CD4-positive, alpha-beta T cell treated with Interleukin-4 for 4 hours (primary cell): ENCODE data around the gene INPP5D.
"Not testable (repeated sequence)": the region's sequence is repeated elsewhere in the genome, so short reads cannot be mapped to it uniquely, and the experiment has no call there.

Source experiments
- DNase-seq: peaks from one replicate; pipeline ENCODE4 v3.0.0-alpha.2; 2020

The INPP5D gene

DNA sequence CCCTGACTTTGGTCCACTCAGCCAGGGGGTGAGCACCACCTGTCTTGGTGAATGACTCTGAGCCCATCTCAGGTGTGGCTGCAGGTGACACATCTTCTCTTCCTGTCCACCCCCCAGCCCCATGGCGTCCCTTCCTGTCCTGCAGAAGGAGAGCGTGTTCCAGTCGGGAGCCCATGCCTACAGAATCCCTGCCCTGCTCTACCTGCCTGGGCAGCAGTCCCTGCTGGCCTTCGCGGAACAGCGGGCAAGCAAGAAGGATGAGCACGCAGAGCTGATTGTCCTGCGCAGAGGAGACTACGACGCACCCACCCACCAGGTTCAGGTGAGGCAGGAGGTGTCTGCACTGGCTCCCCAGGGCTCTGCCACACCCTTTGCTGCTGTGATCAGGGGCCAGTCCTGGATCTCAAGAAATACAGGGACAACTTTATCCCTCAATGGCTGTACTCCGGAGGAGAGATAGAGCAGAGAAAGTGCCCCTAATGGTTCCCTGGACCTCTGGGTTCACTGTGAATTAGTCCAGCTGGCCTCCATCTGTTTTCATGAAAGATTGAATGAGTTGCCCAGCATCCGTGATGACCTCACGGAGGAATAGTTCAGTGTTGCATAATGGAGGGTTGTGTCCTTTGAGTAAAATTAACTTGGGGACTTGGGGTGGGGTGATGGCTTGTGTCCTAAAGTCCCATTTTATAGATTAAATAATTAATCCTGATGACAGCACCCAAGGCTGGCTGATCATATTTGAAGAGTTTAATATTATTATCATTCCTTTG lies 27.4 kb upstream of the INPP5D start, which contains the start of gene NEU2:
Gene NEU2 (plus strand): TSS at position 122 of the 770 bp plus-strand sequence. CDS start 0 bp downstream, at position 122.
- DNase-seq = no peak

DNA sequence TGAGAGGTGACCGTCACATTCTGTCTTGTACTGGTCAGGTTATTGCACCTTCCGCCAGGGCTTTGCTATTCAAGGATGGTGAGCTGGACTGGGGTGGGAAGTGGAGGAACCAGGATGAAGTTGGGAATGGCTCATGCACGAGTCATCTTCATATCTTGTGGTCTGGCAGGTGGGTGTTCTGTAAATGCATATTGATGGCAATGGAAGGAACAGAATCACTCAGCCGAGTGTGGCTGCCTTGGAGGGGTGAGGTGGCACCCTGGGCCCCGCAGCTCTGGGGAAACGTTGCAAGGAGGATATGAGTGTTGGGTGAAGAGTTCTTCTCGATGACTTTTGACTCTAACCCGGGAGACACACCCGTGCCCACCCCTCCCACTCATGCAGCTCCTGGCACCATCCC lies 26.5 kb upstream of the INPP5D start:
- no peak for DNase-seq

DNA sequence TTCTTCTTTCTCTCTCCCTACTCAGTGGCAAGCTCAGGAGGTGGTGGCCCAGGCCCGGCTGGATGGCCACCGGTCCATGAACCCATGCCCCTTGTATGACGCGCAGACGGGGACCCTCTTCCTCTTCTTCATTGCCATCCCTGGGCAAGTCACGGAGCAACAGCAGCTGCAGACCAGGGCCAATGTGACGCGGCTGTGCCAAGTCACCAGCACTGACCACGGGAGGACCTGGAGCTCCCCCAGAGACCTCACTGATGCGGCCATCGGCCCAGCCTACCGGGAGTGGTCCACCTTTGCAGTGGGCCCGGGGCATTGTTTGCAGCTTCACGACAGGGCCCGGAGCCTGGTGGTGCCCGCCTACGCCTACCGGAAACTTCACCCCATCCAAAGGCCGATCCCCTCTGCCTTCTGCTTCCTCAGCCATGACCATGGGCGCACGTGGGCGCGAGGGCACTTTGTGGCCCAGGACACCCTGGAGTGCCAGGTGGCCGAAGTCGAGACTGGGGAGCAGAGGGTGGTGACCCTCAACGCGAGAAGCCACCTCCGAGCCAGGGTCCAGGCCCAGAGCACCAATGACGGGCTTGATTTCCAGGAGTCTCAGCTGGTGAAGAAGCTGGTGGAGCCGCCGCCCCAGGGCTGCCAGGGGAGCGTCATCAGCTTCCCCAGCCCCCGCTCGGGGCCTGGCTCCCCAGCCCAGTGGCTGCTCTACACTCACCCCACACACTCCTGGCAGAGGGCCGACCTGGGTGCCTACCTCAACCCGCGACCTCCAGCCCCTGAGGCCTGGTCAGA lies 25.9 kb upstream of the INPP5D start:
- DNase-seq = no peak

DNA sequence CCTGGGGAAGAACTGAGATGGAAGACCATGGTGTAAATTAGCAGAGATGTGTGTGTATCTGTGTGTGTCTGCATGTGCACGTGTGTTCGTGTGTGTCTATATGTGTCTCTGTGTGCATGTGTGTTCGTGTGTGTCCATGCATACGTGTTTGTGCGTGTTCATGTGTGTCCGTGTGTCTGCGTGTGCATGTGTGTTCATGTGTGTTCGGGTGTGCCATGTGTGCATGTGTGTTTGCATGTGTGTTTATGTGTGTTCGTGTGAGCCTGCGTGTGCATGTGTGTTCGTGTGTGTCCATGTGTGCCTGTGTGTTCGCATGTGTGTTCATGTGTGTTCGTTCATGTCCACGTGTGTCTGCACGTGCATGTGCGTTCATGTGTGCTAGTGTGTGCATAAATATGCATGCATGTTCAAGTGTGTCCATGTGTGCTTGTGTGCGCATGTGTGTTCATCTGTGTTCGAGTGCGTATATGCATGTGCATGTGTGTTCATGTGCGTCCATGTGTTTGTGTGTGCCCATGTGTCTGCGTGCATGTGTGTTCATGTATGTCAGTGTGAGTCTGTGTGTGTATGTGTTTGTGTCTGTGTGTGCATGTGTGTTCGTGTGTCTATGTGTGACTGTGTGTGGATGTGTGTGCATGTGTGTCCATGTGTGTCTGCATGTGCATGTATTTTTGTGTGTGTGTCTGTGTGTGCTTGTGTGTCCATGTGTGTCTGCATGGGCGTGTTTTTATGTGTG lies 24.5 kb upstream of the INPP5D start:
- no peak for DNase-seq

DNA sequence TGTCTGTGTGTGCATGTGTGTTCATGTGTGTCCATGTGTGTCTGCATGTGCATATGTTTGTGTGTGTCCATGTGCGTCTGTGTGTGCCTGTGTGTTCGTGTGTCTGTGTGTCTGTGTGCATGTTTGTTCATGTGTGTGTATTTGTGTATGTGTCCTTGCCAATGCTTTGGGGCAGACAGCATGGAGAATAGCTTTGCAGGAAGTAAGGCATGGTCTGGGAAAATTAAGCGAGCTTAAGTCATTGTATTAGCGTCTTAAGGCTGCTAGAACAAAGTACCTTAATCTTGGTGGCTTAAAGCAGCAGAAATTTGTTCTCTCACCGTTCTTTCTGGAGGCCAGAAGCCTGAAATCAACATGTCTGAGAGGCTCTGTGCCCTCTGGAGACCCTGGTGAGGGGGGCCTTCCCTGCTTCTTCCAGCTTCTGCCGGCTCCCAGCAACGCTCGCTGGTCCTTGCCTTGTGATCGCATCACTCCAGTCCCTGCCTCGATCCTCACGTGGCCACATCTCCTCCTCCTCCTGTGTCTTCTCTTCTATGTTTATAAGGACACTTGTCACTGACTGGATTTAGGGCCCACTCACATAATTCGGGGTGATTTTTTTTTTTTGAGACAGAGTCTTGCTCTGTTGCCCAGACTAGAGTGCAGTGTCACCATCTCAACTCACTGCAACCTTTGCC lies 23.8 kb upstream of the INPP5D start:
- DNase-seq = no peak

DNA sequence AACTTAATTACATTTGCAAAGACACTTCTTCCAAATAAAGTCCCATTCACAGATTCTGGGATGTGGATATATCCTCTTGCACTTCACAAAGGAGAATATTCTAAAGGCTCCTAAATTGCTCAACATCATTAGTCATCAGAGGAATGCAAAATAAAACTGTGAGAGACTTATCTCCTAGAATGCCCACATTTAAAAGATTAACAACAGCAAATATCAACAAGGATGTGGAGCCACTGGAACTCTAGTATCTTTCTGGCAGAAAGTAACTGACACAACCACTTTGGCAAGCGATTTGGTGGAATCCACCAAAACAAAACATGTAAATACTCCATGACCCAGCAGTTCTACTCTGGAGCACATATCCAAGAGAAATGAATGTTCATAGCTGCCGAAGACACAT lies 23.1 kb upstream of the INPP5D start:
- no peak for DNase-seq

DNA sequence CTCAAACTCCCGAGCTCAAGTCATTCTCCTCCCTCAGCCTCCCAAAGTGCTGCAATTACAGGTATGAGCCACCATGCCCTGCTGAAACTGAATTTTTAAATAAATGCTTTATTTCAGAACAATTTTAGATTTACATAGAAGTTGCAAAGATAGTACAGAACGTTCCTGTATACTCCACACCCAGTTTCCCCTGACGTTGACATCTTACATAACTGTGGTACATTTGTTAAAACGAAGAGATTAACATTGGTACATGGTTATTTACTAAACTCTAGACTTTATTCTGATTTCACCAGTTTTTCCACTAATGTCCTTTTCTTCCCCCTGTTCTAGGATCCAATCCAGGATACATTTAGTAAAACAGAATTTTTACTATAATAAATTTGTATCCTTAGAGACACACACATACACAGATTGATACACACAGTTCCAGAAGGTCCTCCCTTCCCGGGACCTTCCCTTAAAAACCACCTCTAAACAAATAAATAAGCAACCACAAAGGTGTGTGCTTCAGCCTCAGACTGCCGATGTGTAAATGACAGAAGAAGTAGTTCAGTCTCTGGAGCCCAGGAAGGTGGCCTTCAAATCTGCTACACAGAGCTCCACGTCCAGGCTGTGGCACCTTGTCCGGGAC lies 20.8 kb upstream of the INPP5D start:
- no peak for DNase-seq

DNA sequence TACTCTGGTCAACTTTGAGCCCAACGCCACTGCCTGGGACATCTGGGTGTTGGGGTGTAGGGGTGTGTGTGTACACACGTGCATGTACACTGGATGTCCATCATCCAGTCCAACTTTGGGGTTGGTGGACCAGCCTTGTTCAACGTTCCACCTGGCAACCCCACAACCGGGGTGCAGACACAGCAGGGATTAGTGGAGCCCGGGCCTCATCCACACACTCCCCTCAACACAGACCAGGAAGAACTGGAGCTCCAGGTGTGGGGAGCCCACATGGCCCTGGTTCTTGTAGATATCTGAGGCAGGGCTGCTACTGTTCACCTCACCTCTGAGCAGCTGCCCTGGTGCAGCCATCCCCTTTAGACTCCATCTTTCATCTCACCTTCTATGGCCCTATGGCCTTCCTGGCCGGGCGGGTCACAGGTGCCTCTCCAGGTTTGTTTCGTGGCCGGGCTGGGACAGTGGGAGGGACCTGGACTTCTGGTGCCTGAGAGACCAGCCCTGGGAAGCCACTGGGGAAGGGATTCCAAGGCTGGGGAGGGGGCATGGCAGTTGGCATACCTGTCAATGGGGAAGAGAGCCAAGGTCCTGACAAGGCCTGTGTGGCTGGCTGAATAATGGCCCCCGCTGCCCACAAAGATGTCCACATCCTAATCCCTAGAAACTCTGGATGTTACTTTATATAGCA lies 20.2 kb upstream of the INPP5D start:
- no peak for DNase-seq

DNA sequence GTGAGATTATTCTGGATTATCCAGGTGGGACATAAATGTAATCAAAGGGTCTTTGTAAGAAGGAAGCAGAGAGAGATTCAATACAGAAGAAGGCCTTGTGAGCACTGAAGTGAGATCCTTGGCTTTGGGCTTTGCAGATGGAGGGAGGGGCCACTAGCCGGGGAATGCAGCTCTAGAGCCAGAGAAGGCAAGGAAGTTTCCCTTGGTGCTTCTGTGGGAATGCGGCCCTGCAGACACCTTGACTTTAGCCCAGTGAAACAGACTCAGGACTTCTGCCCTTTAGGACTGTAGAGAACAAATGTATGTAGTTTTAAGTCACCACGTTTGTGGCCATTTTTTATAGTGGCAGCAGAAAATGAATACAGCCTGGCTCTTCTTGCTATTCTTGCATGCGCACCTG lies 19.6 kb upstream of the INPP5D start:
- no peak for DNase-seq

DNA sequence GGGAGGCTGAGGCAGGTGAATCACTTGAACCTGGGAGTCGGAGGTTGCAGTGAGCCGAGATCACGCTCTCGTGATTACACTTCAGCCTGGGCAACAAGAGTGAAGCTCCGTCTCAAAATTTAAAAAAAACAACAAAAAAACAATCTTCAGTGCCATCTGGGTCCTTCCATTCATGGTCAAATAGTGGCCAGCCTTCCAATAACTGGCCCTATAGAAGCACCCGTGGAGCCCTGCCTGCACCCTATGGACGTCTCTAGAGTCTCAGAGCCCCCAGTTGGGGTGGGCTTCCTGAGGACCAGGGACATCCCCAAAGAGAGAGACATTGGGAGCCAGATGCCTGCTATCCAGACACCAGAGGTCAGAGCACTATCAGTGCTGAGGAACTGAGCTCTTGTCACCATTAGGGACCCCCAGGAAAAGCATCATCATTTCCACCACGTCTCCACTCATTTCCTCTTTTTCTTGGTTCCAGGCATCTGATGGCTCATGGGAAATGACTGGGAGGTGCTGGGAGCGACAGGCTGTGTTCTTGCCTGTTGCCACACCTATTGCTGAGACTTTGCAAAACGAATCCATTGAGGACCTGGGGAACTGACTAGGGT lies 18.3 kb upstream of the INPP5D start:
- DNase-seq = no peak

DNA sequence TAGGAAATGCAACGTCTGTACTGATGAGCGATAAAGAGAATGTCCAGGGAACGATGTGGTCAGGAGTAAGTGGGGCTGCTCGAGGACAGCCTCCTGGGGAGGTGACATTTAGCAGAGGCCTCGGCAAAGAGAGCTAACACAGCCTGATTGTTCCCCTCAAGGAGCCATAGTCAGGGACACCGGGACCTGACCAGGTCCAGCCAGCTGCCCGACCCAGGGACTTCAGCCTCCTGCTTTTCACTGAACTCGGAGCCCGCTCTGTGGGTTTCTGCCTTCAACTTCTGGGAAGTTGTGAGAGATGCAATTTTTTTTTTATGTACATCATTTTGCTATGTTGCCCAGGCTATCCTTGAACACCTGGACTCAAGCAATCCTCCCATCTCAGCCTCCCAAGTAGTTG lies 17.6 kb upstream of the INPP5D start:
- no peak for DNase-seq

DNA sequence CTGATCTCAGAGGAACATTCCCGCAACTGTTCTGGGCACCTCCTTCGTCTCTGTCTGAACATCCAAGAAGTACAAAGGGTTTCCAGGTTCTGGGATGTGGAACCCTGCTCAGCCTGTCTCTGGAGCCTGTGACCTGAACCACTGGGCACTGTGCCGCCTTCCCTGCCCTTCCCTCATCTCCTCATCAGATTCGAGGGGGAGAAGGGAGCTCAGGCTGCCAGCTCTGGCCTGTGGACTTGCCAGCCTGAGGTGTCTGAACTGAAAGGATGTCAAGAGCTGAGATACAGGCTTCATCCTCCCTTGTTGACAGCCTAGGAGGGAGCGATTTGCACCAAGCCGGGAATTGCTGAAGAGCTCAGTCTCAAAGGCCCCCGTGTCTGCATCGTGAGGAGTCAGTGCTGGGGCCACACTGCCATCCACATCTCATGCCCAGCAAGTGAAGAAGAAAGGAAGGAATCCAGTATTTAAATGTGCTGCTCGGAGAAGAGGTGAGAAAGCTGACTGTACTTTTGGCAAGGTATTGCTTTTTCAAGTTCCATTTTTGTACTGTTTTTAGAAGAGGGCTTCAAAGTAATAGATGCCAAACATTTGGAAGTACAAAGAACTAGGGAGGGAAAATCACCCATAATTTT lies 15.1 kb upstream of the INPP5D start:
- no peak for DNase-seq

DNA sequence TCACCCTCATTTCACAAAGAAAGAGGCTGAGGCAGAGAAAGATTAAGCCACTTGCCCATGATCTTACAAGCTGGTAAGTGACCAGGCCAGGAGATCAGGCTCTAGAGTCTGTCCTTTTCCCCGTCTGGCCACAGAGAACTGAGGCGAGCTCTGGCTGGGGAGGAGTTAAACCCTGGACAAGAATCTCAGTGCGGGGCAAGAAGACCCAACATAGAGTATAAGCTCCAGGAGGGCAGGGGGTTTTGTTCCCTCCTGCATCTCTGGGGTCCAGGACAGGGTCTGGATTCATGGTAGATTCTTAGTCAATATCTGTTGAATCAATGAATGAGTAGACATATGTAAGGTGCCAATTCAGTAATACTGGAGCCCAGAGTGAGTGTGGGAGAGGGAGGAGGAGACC lies 12.9 kb upstream of the INPP5D start:
- no peak for DNase-seq

DNA sequence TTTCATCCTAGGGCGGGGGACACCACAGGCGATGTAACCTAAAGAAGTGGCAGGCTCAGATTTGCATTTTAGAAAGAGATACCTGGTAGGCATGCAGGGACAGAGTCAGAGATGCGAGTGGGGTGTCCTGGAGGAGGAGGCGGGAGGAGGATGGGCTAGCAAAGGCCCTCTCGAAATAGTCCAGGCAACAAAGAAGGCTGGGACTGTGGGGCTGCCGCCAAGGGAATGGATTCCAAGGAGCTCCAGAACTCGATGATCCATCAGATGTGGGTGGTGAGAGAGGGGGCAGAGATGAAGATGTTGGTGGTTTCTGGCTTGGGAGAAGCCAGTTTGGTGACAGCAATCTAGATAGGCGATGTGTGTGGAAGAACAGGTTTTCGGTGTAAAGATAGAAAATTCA lies 12.5 kb upstream of the INPP5D start:
- DNase-seq = no peak

DNA sequence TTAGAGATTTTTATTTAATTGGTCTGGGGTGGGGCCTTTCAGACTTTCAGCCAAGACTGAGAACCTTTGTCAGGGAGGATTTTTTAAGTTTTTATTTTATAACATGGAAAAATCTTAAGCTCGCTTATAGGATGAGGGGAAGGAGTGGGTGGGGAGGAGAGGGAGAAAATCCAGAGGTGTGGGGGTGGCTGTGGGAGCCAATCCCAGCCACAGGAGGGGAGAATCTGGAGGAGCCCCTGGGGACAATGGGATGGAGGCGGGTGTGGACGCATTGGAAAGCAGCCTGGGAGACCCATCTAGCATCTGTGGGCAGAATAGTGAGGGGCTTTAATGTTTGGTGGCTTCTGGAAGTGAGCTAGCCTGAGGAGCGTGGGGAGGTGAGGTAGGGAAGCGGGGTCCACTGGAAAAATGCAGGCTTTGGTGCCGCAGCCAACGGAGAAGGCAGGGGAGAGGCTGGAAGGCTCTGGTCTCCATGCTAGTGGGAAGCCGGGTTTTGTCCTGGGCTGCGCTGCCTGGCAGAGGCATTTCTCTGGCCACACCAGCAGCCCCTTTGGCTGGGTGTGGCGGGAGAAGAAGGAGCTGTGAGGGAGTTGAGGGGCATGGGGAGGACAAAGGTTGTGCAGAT lies 11.5 kb upstream of the INPP5D start:
- DNase-seq = no peak

DNA sequence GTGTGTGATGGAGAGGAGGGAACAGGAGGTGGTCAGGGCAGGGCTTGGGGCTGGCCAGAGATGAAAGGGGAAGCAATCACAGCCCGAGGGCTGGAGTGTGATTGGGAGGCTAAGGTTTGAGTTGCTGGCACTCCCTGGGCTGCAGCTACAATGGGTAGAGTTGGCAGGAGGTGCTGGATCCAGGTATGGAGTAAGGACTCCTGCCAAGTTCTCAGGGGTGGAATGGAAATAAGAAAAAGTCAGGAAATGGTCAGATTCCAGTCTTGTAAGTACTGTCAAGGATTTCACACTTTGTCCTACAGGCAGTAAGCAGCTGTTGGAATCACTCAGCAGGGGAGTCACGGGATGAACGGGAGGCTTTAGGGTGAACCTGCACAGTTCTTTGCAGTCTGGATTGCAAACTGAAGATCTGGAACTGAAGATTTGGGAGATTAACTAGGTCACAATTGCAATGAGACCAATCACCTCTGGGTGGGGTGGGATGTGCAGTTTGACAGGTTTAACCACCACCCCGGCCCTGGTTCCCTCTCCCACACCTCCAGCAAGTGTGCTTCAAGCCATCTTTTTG lies 10.9 kb upstream of the INPP5D start:
- no peak for DNase-seq

DNA sequence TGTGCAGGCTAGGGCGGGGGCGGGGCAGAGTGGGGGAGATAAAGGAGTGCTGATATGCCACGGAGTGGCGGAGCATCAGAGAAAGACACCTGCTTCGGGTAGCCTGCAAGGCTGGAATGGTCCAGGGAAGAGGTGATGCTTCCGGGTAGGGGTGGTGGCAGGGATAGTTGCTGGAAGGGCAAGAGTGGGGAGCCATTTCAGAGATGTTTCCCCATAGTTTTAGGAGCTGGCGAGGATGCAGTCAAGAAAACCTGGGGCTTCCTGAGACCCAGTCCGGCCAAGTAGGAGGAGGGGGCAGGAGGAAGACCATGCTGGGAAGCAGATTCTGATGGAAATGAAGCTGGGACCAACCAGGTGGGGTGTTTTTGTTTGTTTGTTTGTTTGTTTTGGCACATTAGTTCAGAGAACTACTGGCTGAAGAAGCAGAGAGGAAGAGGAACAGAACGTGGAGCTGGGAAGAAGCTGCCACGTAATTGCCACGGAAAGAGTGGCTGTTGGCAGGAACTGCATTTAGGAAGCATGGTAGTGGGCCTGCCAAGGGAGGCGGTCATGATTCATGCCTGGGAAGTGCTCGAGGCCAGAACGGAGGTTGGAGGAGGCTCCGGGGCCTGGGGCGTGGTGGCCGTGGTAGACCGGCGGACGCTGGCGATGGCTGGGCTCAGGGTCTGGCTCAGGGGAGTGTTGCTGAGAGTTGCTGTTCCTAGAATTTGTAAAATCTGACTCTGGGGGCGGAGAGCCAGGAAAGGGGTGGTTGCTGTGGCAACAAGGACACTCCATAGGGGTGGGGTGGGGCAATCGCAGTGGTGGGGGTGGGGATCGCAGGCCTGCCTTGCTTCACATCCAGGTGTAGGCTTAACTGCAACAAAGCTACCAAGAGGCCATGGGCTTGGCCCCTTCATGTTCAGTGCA lies 8.6 kb upstream of the INPP5D start:
- no peak for DNase-seq

DNA sequence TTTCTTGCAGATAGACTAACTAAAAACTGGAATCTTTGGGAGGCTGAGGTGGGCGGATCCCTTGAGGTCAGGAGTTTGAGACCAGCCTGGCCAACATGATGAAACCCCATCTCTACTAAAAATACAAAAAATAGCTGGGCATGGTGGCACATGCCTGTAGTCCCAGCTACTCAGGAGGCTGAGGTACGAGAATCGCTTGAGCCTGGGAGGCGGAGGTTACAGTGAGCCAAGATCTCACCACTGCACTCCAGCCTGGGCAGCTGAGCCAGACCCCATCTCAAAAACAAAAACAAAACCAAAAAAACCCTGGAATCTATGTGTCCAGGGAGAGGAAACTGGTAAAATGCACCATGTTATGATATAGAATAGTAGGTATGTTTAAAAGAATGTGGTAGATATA lies 7.6 kb upstream of the INPP5D start:
- DNase-seq = not testable (repeated sequence)
